Activated CD8-positive, alpha-beta T cell treated with anti-CD3 and anti-CD28 coated beads, Interleukin-2, amount 10 ng/mL, durations not matched to agents 7 days and 5 days (primary cell): ENCODE measurements around the gene MACROD2. TPM values are rescaled to one million over a fixed set of nuclear protein-coding genes. Genes with fewer than 3 reads are reported as not detected.

ENCODE experiments used
- ATAC-seq: fragments of 150-1000 bp; cut with Tn5 transposase; one replicate; pipeline ENCODE4 v1.10.0; 2021; ENCODE audit warnings: moderate library complexity
- CTCF ChIA-PET: fragments of 350-600 bp; sonication (Branson Sonifier 250); formaldehyde crosslinking; loops from one replicate; lab custom pipeline; 2021; ENCODE audit warnings: antibody characterized with exemption; lab: Charles Lee
- POLR2A ChIA-PET: fragments of 350-600 bp; sonication (Branson Sonifier 250); formaldehyde crosslinking; loops from one replicate; lab custom pipeline; 2021; ENCODE audit warnings: antibody characterized with exemption; lab: Charles Lee
- DNase-seq: peaks from one replicate; pipeline ENCODE4 v3.0.0-alpha.2; 2020
- H3K27ac Mint-ChIP-seq: one replicate; pipeline ENCODE4 v1.8.0; 2021; ENCODE audit warnings: mild to moderate bottlenecking, mixed read lengths
- H3K27me3 Mint-ChIP-seq: one replicate; pipeline ENCODE4 v1.8.0; 2021; ENCODE audit warnings: low read depth, mixed read lengths
- H3K36me3 Mint-ChIP-seq: one replicate; pipeline ENCODE4 v1.8.0; 2021; ENCODE audit warnings: low read depth, mixed read lengths
- H3K4me1 Mint-ChIP-seq: one replicate; pipeline ENCODE4 v1.8.0; 2021; ENCODE audit warnings: low read depth, mixed read lengths
- H3K4me3 Mint-ChIP-seq: one replicate; pipeline ENCODE4 v1.8.0; 2021; ENCODE audit warnings: mild to moderate bottlenecking, mixed read lengths
- H3K9me3 Mint-ChIP-seq: one replicate; pipeline ENCODE4 v1.8.0; 2022; ENCODE audit warnings: mixed read lengths; ENCODE audit not compliant: insufficient read depth
- total RNA-seq, 2 experiments: library from RNA; stranded (reverse); gene quantifications; one replicate each; pipeline ENCODE4 v1.2.3, GENCODE V29; 2021

MACROD2 gene
- total RNA-seq, 2 experiments from 2014 or later, result 0.08 TPM; not detected in 1

DNA sequence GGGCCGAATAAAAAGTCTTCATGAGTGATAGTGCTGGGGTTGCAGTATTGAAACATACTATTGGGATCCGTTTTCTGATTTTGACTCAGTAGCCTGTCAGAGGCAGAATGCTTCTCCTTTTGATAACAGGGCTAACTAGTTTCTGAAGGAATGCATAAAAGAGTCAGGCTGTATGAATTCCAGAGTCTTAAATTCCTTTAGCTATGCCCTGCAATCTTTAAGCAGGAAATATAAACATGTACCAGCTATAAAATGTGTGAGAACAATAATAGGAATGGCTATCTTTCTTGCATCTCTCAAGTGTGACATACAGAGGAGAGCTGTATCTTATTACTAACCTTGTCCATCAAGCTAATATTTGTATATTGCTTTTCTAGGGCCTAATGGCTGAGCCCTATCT, 1660.8 kb downstream of the MACROD2 start:
- Mint-ChIP-seq H3K4me3 (no peak overlapping the region), H3K36me3 (no peaks in the 10 kb centered on the region), H3K9me3 (no peaks in the 10 kb centered on the region), H3K4me1 (no peaks in the 10 kb centered on the region), H3K27ac (no peak overlapping the region), H3K27me3 (no peaks in the 10 kb centered on the region)
- ATAC-seq (no peak), DNase-seq (no peak)
- ChIA-PET CTCF (no interaction called here), POLR2A (no interaction called here)

DNA sequence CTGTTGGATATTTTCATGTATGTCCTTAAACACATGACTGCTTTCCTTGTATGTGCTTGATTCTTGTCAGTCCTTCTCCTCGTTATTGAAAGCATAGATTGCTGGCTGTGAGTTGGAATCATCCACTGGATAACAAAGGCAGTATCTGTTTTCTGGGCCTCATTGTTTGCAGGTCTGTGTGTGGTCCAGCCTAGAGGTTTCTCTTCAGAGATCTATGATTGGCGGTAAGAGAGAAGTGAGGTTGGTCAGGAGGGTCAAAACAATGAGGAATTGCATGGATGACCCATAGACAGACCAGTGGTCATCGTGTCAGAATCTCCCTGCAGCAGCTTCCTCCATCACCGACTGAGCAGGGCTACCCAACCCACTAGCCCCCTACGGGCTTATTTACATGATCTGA, 1663.0 kb downstream of the MACROD2 start:
- POLR2A ChIA-PET, result no interaction called here
- H3K9me3 Mint-ChIP-seq, result no peaks in the 10 kb centered on the region
- no peaks in the 10 kb centered on the region for H3K36me3 Mint-ChIP-seq
- H3K27me3 Mint-ChIP-seq, result no peaks in the 10 kb centered on the region
- DNase-seq (no peak), ATAC-seq (no peak)
- CTCF ChIA-PET, result no interaction called here
- H3K27ac Mint-ChIP-seq, result no peak overlapping the region
- no peaks in the 10 kb centered on the region for H3K4me1 Mint-ChIP-seq
- no peak overlapping the region for H3K4me3 Mint-ChIP-seq

DNA sequence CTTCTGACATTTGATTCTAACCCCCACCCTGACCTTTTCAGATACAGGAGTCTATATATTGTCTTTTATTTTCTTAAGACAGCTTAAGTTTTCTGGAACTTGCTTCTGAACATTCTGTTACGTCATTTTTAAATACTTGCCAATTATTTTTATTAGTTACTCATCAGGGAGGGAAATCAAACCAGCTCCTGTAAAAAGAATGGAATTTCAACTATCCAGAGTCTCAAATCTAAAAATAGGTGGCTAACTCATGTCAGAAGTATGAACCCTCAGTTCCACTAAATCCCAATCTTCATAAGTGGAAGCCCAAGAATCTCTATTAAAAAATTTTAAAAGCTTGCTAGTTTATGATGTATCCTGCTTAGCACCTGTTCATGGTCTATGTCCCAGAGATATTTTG, 1677.9 kb downstream of the MACROD2 start:
- DNase-seq, result no peak
- H3K36me3 Mint-ChIP-seq, result no peaks in the 10 kb centered on the region
- no peak for ATAC-seq
- no peaks in the 10 kb centered on the region for H3K27me3 Mint-ChIP-seq
- no peaks in the 10 kb centered on the region for H3K4me1 Mint-ChIP-seq
- peaks cover 5% of the 10 kb centered on the region for H3K9me3 Mint-ChIP-seq
- CTCF ChIA-PET, result interaction anchor here (0.8 kb wide), 1 partner anchor 16 kb away, joined by 3 read pairs; no protein-coding TSS in a partner anchor
- no peak overlapping the region for H3K4me3 Mint-ChIP-seq
- POLR2A ChIA-PET, result no interaction called here
- no peak overlapping the region for H3K27ac Mint-ChIP-seq

DNA sequence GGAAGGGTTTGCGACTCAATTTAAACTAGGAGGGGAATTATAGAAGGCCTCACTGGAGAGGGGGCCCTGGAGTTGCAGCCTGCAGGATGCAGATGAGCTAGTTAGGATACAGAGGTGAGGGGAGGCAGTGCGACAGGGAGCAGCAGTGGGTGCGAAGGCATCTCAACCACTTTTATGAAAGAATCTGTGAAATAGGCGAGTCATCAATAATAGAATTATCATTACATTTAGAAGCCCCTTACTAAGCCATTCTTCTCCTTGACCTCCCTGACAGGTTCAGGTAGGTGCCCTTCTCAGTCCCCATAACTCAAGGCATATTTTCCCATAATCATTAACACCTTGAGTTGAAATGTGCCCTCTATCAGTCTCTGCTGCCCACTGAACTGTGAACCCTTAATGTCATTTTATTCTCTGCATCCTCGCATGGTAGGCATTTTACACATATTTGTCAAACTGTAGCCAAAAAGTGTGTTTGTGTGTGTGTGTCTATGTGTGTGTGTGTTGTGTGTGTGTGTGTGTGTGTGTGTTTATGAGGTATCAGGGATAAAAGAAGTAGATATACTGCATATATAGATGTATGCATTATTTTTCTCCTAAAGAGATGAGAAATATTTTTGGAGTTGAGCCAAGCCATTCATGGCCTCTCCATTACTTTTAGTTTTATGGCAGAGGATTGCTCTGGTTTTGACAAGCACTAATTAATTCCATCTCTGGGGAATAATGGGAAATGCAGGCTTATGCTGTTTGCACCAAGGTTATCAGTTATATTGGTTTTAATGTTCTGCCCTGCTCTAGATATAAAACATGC, 1679.1 kb downstream of the MACROD2 start:
- ATAC-seq (no peak), DNase-seq (no peak)
- Mint-ChIP-seq H3K27me3 (no peaks in the 10 kb centered on the region), H3K36me3 (no peaks in the 10 kb centered on the region), H3K4me1 (no peaks in the 10 kb centered on the region), H3K27ac (no peak overlapping the region), H3K9me3 (peaks cover 5% of the 10 kb centered on the region), H3K4me3 (no peak overlapping the region)
- ChIA-PET POLR2A (no interaction called here), CTCF (no interaction called here)

DNA sequence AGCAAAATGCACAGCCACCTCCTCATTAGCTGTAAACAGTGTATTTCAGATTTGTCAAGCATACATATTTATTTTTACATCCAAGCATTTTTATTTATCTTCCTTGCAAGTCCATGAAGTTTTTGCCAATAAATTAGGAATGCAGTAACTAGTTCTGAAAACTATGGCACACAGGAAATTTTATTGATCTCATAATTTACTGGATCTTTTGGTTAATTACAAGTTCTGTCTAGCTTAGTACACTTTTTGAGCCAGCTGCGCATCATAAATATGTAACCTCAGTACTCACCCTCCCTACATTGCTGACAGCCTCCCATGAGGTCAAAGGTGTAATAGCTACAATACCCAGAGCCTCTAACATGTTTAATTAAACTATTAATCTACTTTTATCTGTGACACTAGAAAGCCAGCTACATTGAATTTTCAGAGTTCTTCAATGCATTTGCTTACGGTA, 1679.8 kb downstream of the MACROD2 start:
- H3K9me3 Mint-ChIP-seq, result peaks cover 5% of the 10 kb centered on the region
- POLR2A ChIA-PET, result no interaction called here
- no peaks in the 10 kb centered on the region for H3K27me3 Mint-ChIP-seq
- no peak for ATAC-seq
- no peak for DNase-seq
- H3K4me3 Mint-ChIP-seq, result no peak overlapping the region
- H3K36me3 Mint-ChIP-seq, result no peaks in the 10 kb centered on the region
- H3K27ac Mint-ChIP-seq, result no peak overlapping the region
- CTCF ChIA-PET, result no interaction called here
- no peaks in the 10 kb centered on the region for H3K4me1 Mint-ChIP-seq

DNA sequence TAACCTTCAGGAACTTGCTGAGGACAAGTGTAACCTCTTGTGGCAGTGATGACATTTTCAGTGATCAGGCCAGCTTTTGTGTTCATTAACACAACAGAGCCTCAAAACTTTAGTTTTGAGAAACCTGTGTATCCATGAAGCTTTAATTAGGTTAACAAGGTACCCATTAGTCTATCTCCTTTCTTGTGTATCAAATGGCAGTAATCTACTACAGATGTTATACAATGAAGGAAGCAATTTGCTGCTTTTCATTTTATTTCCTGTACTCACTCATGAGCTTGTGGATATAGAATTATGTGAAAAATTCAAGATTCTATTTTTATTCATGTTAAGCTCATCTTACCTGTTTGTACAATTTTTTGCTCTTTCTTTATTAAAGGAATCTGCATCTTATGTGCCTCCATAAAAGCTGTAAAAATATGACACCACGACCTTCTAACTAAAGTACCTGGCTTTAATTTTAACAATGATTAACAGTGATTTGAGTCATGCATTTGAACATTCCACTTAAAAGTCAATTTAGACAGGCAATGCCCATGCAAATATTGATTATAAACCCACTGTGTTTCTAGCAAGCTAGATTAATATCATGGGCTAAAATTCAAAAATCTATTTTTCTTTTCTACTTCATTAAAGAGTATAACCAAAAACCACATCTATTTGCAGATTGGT, 1680.6 kb downstream of the MACROD2 start:
- no peaks in the 10 kb centered on the region for H3K27me3 Mint-ChIP-seq
- H3K9me3 Mint-ChIP-seq, result peaks cover 5% of the 10 kb centered on the region
- ChIA-PET POLR2A (no interaction called here), CTCF (no interaction called here)
- ATAC-seq (no peak), DNase-seq (no peak)
- no peaks in the 10 kb centered on the region for H3K4me1 Mint-ChIP-seq
- H3K36me3 Mint-ChIP-seq, result no peaks in the 10 kb centered on the region
- H3K27ac Mint-ChIP-seq, result no peak overlapping the region
- no peak overlapping the region for H3K4me3 Mint-ChIP-seq

DNA sequence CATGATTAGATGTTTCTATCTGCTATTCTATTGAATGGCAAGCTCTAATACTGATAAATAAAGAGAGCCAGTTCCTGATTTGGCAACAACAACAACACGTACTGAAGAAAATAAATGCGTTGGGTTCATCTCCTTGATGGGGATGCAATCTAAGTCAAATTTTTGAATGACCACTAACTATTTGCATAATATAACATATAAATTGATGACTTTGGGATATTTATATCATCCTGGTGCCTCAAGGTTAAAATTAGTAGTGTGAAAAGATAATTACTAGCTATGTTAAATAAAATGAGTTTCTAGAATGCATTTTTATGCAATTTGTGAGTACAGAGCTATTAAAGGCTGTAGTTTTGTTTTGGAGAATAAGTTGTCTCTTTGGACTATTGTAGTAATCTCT, 1681.5 kb downstream of the MACROD2 start:
- no peak for ATAC-seq
- H3K27me3 Mint-ChIP-seq, result no peaks in the 10 kb centered on the region
- H3K4me1 Mint-ChIP-seq, result no peaks in the 10 kb centered on the region
- peaks cover 5% of the 10 kb centered on the region for H3K9me3 Mint-ChIP-seq
- ChIA-PET POLR2A (no interaction called here), CTCF (no interaction called here)
- H3K4me3 Mint-ChIP-seq, result no peak overlapping the region
- no peak for DNase-seq
- no peak overlapping the region for H3K27ac Mint-ChIP-seq
- no peaks in the 10 kb centered on the region for H3K36me3 Mint-ChIP-seq

DNA sequence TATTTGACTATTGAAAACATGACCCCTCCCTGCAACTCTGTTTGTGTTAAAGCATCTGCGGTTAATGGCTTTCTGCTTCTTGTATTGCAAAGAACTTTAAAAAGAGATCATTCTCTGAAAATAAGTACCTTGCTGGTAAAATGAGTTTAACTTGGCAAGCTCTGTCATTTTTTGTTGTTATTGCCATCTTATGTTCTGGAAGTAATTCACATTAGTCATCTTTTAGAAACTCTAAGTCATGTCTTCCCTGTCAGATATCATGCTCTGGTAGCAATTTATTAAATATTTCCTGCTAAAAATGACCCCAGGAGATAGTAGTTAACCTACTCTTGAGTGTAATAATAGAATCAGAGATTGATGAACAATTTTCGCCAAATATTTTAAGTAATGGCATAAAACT, 1687.4 kb downstream of the MACROD2 start:
- ChIA-PET CTCF (no interaction called here), POLR2A (no interaction called here)
- Mint-ChIP-seq H3K36me3 (no peaks in the 10 kb centered on the region), H3K4me1 (no peaks in the 10 kb centered on the region), H3K27ac (no peak overlapping the region), H3K27me3 (no peaks in the 10 kb centered on the region), H3K4me3 (no peak overlapping the region), H3K9me3 (no peaks in the 10 kb centered on the region)
- ATAC-seq (no peak), DNase-seq (no peak)

DNA sequence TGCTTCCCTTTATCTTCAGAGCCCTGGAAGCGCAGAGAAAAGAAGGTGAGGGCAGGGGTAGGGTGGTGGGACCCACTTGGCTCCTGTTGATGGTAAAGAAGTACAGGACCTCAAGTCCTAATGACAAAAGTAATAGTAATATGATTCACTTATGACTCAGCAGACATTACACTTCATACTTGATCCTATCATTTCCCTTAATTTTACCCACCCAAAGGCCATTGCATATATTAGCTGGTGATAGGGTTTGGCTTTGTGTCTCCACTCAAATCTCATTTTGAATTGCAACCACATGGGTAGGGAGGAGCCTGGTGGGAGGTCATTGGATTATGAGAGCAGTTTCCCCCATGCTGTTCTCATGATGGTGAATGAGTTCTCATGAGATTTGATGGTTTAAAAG, 1697.3 kb downstream of the MACROD2 start:
- ChIA-PET POLR2A (no interaction called here), CTCF (no interaction called here)
- Mint-ChIP-seq H3K27ac (no peak overlapping the region), H3K9me3 (peaks cover 4% of the 10 kb centered on the region), H3K4me3 (no peak overlapping the region), H3K36me3 (no peaks in the 10 kb centered on the region), H3K4me1 (no peaks in the 10 kb centered on the region), H3K27me3 (no peaks in the 10 kb centered on the region)
- no peak for ATAC-seq
- no peak for DNase-seq

DNA sequence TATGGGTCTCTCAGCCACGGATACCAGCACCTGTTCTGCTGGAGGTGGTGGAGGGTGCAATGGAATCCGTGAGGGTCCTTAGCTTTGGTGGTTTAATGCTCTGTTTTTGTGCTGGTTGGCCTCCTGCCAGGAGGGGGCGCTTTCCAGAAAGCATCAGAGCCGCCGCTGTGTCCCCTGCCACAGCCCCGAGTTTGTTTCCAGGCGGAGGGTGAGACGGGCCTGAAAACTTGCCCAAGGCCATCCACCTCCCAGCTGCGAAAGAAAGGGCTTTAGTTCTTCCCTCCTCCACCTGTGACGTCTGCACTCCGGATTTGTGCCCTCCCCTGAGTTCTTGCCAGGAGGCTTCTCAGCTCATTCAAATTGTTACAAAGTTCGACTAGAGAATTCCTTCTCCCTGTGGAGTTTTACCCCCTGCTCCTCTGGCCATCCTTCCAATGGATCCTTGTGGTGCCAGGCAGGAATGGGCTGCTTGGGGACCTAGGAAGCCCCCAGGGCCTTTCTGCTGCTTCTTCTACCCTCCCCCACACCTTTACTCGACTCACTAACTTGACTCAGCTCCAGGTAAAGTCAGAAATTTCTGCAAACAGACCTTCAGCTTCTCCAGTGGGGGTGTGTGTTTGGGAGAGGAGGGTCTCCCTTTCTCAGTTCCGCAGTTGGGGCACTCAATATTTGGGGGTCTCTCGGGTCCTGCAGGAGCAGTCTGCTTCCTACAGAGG, 1704.3 kb downstream of the MACROD2 start:
- DNase-seq (no peak), ATAC-seq (no peak)
- Mint-ChIP-seq H3K4me3 (no peak overlapping the region), H3K4me1 (no peaks in the 10 kb centered on the region), H3K36me3 (no peaks in the 10 kb centered on the region), H3K27me3 (no peaks in the 10 kb centered on the region), H3K27ac (no peak overlapping the region), H3K9me3 (peaks cover 4% of the 10 kb centered on the region)
- ChIA-PET CTCF (no interaction called here), POLR2A (interaction anchor here (0.5 kb wide), 1 partner anchor 753 kb away, joined by 5 read pairs; no protein-coding TSS in a partner anchor)

DNA sequence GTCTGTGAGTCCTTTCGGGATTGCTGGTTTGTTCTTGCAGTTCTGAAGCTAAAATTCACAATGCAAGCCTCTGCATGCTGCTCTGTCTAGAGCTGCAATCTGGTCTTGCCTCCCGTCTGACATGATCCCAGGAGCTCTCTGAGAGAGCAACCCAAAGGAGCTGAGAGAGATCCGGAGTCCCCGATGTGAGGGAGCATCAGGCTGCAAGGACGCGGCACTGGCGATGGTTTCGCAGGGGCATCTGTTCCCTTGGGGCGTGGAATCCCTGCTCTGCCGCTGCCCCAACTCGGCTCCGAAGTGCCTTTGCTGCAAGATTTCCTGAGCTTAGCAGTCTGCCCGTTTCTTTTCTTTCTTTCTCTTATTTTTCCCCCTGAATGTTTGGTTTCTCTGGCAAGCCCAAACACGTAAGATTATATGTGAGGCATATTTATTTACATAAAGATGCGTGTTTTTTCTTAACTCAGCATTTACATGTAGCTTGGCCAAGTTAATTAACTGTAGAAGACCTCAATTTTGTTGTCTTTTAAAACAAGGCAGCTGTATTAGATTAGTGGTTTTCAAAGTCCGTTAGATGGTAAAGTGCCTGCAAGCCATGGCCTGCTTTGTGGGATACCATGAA, 1704.9 kb downstream of the MACROD2 start:
- Mint-ChIP-seq H3K36me3 (no peaks in the 10 kb centered on the region), H3K4me1 (no peaks in the 10 kb centered on the region), H3K27ac (no peak overlapping the region), H3K27me3 (no peaks in the 10 kb centered on the region), H3K4me3 (no peak overlapping the region), H3K9me3 (peaks cover 4% of the 10 kb centered on the region)
- ChIA-PET CTCF (no interaction called here), POLR2A (interaction anchor here (0.5 kb wide), 1 partner anchor 753 kb away, joined by 5 read pairs; no protein-coding TSS in a partner anchor)
- DNase-seq (no peak), ATAC-seq (no peak)
